Stimulated activated naive CD8-positive, alpha-beta T cell treated with anti-CD3 and anti-CD28 coated beads, Interleukin-15, amount 100 ng/mL, for 72 hours (primary cell): Measurements from ENCODE around the gene IL1R2.

Source experiments
- ATAC-seq: fragments of 150-1000 bp; cut with Tn5 transposase; 2 replicates; pipeline ENCODE4 v1.10.0; 2021; ENCODE audit warnings: mild to moderate bottlenecking, moderate library complexity
- DNase-seq, 2 donors: peaks; one replicate each; pipeline ENCODE4 v3.0.0; 2021 to 2022
- H3K27ac Mint-ChIP-seq, 2 donors: one replicate each; pipeline ENCODE4 v1.8.0; 2022; ENCODE audit warnings: mild to moderate bottlenecking in 2 of 2, mixed read lengths in 2 of 2, moderate library complexity in 2 of 2
- H3K27me3 Mint-ChIP-seq: one replicate; pipeline ENCODE4 v1.8.0; 2022; ENCODE audit warnings: mixed read lengths
- H3K4me1 Mint-ChIP-seq: one replicate; pipeline ENCODE4 v1.8.0; 2022; ENCODE audit warnings: mild to moderate bottlenecking, mixed read lengths
- H3K4me3 Mint-ChIP-seq, 2 donors: one replicate each; pipeline ENCODE4 v1.8.0; 2022; ENCODE audit warnings: mild to moderate bottlenecking in 2 of 2, mixed read lengths in 2 of 2, moderate library complexity in 1 of 2
- H3K9me3 Mint-ChIP-seq, 2 donors: one replicate each; pipeline ENCODE4 v1.8.0; 2022; ENCODE audit warnings: mixed read lengths in 2 of 2

Gene IL1R2

DNA sequence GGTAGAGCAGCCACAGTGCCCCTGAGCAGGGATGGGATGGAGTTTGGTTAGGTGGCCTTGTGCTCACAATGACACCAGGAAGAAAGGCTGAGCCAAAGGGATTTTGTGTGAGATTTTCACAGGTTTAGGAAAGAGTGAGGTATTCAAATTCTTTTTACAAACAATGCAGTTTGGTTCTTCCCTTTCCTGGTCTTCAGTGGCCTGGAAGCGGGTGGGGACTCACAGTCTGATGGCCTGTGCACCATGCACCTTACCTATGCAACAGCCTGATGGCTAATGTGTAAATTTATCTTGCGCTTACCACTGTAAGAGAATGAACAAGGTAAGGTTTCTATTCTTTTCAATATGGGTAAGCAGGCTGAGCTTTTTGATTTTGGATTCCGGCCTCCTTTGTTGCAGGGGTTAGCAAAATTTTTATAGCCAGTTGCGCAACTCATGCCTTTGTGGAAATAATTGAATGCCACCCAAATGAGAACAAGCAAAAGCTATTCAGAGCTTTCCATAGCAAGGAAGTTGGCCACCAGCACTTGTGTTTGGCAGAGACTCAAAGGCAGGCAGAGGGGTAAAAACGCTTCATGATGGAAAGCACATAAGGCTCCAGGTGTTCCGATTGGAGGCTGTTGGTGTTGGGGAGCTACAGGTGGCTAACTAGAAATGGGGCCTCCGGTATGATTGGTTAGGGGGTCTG lies 23.8 kb upstream of the IL1R2 start:
- Mint-ChIP-seq H3K4me3 (no peak overlapping the region), H3K4me1 (no peaks in the 10 kb centered on the region), H3K27me3 (peaks cover 6% of the 10 kb centered on the region), H3K27ac (no peak overlapping the region), H3K9me3 (peaks cover 31 to 33% of the 10 kb centered on the region in 2 donors)
- no peak for DNase-seq
- no peak for ATAC-seq

DNA sequence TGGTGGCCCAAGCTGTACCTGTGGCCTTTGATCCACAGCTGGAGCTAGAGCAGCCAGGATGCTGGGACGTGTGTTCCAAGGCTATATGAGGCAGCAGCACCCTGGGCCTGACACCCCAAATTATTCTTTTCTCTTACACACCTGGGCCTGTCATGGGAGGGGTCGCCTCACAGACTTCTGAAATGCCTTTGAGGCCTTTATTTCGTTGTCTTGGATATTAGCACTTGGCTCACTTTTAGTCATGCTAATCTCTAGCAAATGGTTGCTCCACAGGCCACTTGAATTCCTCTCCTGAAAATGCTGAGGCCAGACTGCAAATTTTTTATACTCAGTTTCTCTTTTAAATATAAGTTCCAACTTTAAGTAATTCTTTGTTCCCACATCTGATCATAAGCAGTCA lies 22.0 kb upstream of the IL1R2 start:
- Mint-ChIP-seq H3K27ac (no peak overlapping the region), H3K4me3 (no peak overlapping the region), H3K9me3 (peaks cover 33 to 41% of the 10 kb centered on the region in 2 donors), H3K27me3 (no peaks in the 10 kb centered on the region), H3K4me1 (no peaks in the 10 kb centered on the region)
- DNase-seq, result no peak
- no peak for ATAC-seq

DNA sequence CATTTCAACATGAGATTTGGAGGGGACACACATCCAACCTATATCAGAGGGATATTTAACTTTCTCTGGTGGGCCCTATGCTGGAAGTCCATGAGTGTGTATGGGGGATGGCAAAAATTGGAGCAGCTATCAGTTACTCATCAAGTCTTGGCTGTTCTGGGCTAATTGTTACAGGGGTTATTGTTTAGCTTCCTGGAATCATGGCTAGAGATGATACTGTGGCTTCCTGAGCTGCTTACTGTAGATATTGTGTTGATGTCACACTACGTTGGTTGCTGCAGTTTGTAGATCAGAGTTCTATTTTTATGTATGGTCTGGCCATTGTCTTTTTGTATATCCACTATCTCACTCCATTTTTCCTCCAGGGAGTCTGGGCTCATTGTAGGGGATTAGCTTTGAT lies 20.9 kb upstream of the IL1R2 start:
- ATAC-seq, result no peak
- no peak overlapping the region for H3K4me3 Mint-ChIP-seq
- H3K9me3 Mint-ChIP-seq, result peaks cover 33 to 41% of the 10 kb centered on the region in 2 donors
- H3K27ac Mint-ChIP-seq, result no peak overlapping the region
- DNase-seq, result no peak
- H3K27me3 Mint-ChIP-seq, result no peaks in the 10 kb centered on the region
- H3K4me1 Mint-ChIP-seq, result no peaks in the 10 kb centered on the region

DNA sequence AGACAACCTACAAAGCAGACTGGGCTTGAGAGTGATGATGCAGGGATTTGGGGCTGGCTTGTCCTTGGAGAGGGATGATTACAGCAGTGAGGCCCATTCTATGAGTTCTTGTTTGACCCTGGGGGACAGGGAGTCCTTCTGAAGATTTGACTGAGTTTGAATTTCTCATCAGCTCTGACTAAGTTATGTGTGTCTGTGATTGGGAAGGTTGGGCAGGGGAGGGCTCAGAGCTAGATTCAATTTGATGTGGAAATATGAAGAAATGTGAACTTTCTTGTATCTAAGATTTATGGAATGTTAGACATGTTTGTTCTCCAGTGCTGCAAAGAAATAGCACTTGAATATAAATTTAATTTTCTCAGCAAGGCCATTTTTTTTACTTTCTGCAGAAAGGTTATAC lies 19.9 kb upstream of the IL1R2 start:
- ATAC-seq, result no peak
- no peaks in the 10 kb centered on the region for H3K27me3 Mint-ChIP-seq
- H3K9me3 Mint-ChIP-seq, result peaks cover 33 to 41% of the 10 kb centered on the region in 2 donors
- H3K27ac Mint-ChIP-seq, result no peak overlapping the region
- H3K4me3 Mint-ChIP-seq, result no peak overlapping the region
- DNase-seq, result no peak
- no peaks in the 10 kb centered on the region for H3K4me1 Mint-ChIP-seq

DNA sequence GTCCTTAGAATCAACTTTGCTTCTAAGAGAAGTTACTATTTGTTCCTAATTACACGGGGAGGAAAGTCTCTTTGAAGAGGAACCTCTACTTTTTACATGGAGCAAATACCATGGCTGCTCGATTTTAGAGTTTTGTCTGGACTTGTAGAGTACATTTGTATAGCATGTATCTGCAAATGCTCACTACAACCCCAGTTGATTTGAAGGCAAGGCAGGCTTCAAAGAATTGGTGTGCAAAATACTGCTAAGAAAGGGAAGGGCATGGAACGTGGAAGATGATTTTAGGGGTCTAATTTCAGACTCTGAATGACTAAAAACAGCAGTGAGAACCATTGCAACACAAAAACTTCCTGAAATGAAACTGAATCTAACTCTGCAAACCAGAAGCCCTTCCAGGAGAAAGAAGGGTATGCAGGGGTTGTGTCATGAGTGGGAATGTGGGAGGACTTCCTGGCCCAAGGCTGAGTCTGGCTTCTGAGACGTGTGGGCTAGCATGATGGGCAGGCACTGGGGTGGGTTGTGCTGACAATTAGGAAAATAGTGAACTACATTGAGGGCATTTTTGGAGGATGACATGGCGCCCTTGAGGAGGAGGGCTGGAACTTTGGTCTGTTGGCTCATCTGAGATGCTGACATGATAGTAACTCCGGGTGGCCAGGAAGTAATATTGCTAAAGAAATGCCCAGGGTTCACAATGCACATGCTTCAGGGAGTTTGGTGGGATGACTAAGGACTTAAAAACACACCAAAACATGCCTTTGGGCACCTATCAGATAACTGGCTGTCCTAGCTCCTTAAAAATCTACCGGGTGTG lies 18.9 kb upstream of the IL1R2 start:
- no peaks in the 10 kb centered on the region for H3K4me1 Mint-ChIP-seq
- H3K27me3 Mint-ChIP-seq, result no peaks in the 10 kb centered on the region
- DNase-seq, result no peak
- peaks cover 33 to 41% of the 10 kb centered on the region in 2 donors for H3K9me3 Mint-ChIP-seq
- H3K4me3 Mint-ChIP-seq, result no peak overlapping the region
- H3K27ac Mint-ChIP-seq, result peak overlapping the region in 1 of 2 donors; percentile 64
- no peak for ATAC-seq

DNA sequence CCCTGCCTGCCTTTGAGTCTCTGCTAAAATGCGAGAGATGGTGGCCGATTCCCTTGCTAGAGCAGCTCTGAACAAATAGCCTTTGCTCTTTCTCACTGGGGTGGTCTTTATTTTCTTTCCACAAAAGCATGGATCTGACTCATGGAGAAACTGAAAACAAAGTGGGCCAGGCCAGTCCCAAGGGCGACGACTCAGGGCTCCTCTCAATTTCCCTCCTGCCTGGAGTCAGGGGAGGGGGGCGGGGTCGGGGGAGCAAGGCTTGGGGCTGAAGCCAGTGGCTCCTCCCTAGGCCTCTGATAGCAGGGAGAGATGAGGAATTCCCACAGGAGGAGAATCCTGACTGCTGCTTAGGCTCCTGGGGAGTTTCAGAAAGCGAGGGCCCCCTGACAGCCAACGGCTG lies 17.1 kb upstream of the IL1R2 start:
- no peaks in the 10 kb centered on the region for H3K4me1 Mint-ChIP-seq
- ATAC-seq (no peak), DNase-seq (no peak)
- H3K27me3 Mint-ChIP-seq, result no peaks in the 10 kb centered on the region
- H3K27ac Mint-ChIP-seq, result no peak overlapping the region
- H3K9me3 Mint-ChIP-seq, result peaks cover 33 to 39% of the 10 kb centered on the region in 2 donors
- H3K4me3 Mint-ChIP-seq, result no peak overlapping the region

DNA sequence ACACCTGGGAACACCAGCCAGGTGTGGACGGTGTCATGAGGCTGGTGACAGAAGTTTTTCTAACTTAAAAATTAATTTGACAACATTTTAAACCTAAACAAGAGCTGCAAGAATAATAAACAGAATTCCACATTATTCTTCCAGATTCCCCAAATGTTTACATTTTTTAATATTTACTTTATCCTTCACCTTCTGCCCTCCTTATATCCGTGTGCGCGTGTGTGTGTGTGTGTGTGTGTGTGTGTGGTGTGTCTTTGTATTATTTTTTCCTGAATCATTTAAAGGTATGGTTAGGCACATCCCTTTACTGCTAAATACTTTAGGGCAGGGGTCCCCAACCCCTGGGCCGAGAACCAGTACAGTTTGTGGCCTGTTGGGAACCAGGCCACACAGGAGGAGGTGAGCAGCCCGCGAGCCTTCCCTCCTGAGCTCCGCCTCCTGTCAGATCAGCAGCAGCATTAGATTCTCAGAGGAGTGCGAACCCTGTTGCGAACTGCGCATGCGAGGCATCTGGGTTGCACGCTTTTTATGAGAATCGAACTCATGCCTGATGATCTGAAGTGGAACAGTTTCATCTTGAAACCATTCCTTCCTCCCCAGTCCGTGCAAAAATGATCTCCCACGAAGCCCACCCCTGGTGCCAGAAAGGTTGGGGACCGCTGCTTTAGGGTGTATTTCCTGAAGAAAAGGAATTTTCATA lies 16.4 kb upstream of the IL1R2 start:
- DNase-seq (no peak), ATAC-seq (no peak)
- no peaks in the 10 kb centered on the region for H3K4me1 Mint-ChIP-seq
- peaks cover 27 to 32% of the 10 kb centered on the region in 2 donors for H3K9me3 Mint-ChIP-seq
- H3K4me3 Mint-ChIP-seq, result no peak overlapping the region
- no peak overlapping the region for H3K27ac Mint-ChIP-seq
- no peaks in the 10 kb centered on the region for H3K27me3 Mint-ChIP-seq

DNA sequence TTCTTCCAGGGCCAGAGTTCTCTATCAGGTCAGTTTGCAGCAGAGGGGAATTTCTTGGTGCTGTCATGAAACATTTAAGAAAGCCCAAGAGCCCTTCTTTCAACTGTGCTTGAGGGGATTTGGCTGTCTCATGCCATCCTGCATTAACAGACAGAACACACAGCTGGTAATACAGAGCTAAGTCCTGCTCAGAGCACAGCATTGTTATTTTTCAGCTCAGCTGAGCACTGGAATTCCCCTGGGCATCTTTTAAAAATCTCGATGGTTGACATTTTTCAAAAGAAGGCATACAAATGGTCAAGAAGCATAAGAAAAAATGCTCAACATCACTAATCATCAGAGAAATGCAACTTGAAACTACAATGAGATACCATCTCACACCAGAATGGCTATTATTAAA lies 14.9 kb upstream of the IL1R2 start:
- H3K27me3 Mint-ChIP-seq, result no peaks in the 10 kb centered on the region
- H3K4me1 Mint-ChIP-seq, result peaks cover 12% of the 10 kb centered on the region
- H3K9me3 Mint-ChIP-seq, result peaks cover 13 to 19% of the 10 kb centered on the region in 2 donors
- ATAC-seq (no peak), DNase-seq (no peak)
- H3K27ac Mint-ChIP-seq, result peak overlapping the region in 1 of 2 donors; percentile 27
- H3K4me3 Mint-ChIP-seq, result no peak overlapping the region

DNA sequence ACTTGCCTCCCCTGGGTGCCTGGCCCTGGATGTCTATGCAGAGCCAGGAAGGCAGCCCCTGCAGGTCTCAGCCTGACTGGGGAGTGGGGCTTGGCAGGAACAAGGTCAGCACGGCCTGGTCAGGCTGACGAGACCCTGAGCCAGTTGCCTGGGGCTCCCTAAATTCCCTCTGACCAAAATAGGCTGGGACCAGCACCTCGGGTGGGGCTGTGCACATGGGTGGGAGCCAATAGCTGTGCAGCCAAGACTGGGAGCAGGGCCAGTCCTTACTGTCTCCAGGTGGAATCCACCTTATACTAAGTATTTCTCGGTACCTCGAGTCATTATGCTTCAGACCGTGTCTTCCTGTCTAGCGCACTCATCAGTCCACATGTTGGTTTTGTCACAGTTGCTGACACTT lies 11.4 kb upstream of the IL1R2 start:
- Mint-ChIP-seq H3K9me3 (no peaks in the 10 kb centered on the region), H3K27ac (no peak overlapping the region), H3K4me3 (no peak overlapping the region), H3K27me3 (no peaks in the 10 kb centered on the region), H3K4me1 (peaks cover 17% of the 10 kb centered on the region)
- DNase-seq (no peak), ATAC-seq (no peak)

DNA sequence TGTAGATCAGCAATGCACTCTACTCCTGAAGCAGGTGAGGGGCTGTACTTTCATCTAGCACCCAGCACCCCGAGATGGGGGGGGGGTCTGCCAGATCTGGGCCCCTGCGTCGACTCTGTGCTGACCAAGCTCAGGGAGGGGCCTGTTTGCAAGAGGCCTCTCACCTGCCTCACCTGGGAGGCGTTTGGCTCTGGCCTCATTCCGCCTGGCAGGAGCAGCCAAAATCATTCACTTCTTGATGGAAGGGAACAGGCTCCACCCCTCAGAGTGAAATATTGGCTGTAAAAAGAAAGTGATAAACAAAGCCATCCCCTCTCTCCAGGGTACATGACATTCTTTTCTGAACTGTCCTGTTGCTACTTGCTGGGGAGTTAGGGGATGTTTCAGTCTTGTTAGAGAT lies 10.7 kb upstream of the IL1R2 start:
- no peaks in the 10 kb centered on the region for H3K27me3 Mint-ChIP-seq
- ATAC-seq, result no peak
- H3K9me3 Mint-ChIP-seq, result no peaks in the 10 kb centered on the region
- H3K4me3 Mint-ChIP-seq, result no peak overlapping the region
- DNase-seq, result no peak
- peaks cover 24% of the 10 kb centered on the region for H3K4me1 Mint-ChIP-seq
- H3K27ac Mint-ChIP-seq, result no peak overlapping the region

DNA sequence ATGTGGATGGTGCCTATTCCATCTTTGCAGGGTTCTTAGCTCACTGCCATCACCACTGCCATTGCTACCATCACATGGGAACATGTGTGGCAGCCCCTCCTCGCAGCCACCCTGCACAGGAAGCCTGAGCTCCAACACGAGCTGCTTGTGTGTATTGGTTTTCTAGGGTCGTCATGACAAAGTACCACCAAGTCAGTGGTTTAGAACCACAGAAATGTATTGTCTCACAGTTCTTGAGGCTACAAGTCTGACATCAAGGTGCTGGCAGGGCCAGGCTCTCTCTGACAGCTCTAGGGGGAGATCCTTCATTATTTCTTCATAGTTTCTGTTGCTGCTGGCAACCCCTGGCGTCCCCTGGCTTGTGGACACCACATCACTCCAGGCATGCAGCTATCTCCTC lies 10.3 kb upstream of the IL1R2 start:
- no peak for DNase-seq
- ATAC-seq, result peak; percentile 78
- no peak overlapping the region for H3K27ac Mint-ChIP-seq
- no peak overlapping the region for H3K4me3 Mint-ChIP-seq
- peaks cover 28% of the 10 kb centered on the region for H3K4me1 Mint-ChIP-seq
- H3K9me3 Mint-ChIP-seq, result no peaks in the 10 kb centered on the region
- no peaks in the 10 kb centered on the region for H3K27me3 Mint-ChIP-seq

DNA sequence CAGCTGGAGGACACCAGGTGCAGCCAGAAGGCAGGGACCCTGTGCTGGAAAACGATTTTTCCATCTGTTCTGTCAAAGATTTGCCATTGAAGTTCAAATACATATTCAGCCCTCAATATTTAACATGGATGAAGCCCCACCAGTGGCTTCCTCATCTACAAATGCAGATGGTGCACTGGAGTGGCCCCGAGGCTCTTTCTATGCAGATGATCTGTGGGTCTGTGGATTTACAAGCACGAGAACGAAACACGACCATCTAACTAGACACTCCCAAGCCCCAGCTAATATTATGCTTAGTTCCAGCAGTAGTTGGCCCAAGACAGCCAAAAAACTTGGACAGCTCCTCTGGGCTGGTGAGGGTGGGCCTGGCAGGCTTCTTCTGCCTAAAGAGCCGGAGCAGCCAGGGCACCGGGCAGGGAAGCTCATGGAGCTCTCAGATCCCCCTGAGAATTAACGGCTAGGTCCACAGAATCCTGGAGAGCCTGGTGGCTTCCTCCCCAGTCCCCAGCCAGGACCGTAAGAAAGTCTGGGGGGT lies 9.2 kb upstream of the IL1R2 start:
- no peak for DNase-seq
- Mint-ChIP-seq H3K27ac (no peak overlapping the region), H3K9me3 (no peaks in the 10 kb centered on the region), H3K27me3 (peaks cover under 1% of the 10 kb centered on the region), H3K4me3 (no peak overlapping the region), H3K4me1 (peaks cover 39% of the 10 kb centered on the region)
- ATAC-seq, result no peak

DNA sequence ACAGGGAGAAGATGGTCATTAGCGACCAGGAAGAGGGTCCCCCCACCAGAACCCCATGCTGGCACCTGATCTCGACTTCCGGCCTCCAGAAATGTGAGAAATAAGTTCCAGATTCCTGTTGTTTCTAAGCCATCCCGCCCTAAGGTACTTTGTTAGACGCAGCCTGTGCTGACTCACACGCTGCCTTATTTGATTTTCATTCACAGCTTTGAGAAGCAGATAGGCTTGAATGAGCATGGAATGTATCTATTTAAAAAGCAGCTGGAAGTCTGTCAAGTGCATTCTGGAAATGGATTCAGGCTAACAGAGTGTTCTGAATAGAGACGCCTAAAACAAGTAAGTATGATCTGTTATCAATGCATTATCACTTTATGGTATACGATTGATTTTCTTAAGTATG lies 8.3 kb upstream of the IL1R2 start:
- no peak overlapping the region for H3K4me3 Mint-ChIP-seq
- peaks cover 48% of the 10 kb centered on the region for H3K4me1 Mint-ChIP-seq
- no peak for DNase-seq
- no peak for ATAC-seq
- H3K9me3 Mint-ChIP-seq, result no peaks in the 10 kb centered on the region
- H3K27ac Mint-ChIP-seq, result no peak overlapping the region
- H3K27me3 Mint-ChIP-seq, result peaks cover 9% of the 10 kb centered on the region

DNA sequence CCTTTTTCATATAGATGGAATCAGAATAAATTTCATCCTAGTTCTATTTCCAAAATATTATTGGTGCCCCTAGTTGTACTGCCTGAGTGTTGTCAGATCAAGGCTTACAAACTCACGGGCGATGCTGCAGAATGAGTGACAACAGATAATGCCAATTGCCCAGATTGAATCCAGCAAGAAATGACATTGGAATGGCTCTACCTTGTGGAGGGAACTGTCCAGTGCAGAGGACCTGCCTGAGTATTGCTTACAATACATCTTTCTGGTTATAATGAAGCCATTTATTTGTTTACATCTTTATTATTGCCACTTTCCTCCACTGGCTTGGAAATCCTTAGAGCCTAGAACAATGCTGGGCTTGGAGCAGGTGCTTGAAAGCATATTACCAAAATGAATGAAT lies 7.8 kb upstream of the IL1R2 start:
- DNase-seq (no peak), ATAC-seq (no peak)
- Mint-ChIP-seq H3K27me3 (peaks cover 12% of the 10 kb centered on the region), H3K4me1 (peaks cover 50% of the 10 kb centered on the region), H3K4me3 (no peak overlapping the region), H3K27ac (no peak overlapping the region), H3K9me3 (no peaks in the 10 kb centered on the region)

DNA sequence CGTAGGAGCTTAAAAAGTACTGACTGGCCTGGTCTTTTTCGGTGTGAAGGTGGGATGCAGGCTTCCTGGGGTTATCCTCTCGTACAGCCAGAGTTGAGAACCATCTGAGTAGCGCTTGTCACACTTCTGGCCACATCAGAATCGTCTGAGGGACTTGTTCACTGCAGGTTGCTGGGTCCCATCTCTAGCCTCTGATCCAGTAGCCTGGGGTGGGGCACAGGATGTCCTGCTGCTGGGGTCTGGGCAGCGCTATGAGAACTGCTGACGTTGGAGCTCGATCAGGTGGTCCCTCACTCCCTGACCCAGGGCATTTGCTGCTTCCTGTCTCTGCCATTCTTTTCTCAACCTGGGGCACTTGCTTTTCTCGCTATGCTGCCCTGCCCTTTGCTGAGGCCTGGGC lies 7.1 kb upstream of the IL1R2 start:
- no peak for DNase-seq
- Mint-ChIP-seq H3K4me1 (peaks cover 50% of the 10 kb centered on the region), H3K27me3 (peaks cover 12% of the 10 kb centered on the region), H3K4me3 (no peak overlapping the region), H3K27ac (no peak overlapping the region), H3K9me3 (no peaks in the 10 kb centered on the region)
- no peak for ATAC-seq
